A673 (cell line): ENCODE data around the gene DRD1.

Experiments used
- CTCF ChIP-seq: fragments of 300-800, 200-600 bp; sonication (generic); conservative IDR thresholded peaks from 2 replicates; pipeline ENCODE4 v1.5.1; 2017; ENCODE audit warnings: low read depth, mild to moderate bottlenecking, antibody characterized with exemption, low read length, moderate library complexity, mixed read lengths
- EZH2 ChIP-seq: fragments of 200-600 bp; sonication (generic); IDR thresholded peaks from 2 replicates; pipeline ENCODE4 v1.6.1; 2017; ENCODE audit warnings: borderline replicate concordance, low read depth, mild to moderate bottlenecking, mixed read lengths, antibody characterized with exemption, low read length; ENCODE audit not compliant: poor library complexity, severe bottlenecking

DNA sequence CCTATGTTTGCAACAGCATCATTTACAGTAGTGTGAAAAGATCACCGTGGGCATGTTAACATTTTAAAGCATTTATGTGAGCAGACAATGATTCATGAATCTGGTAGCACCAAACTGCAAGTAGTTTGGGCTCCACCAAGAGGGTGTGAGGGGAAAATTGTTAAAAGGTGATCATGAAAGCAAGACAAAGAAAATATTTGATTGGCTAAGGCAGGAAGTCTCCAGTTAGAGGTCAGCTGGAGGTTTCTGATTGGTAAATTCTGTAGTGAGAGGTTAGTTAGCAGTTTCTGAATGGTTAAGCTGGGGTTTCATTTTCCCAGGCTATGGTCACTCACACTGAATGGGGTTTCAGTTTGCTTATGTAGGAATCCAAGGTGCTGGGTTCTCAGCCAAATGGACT is 13.5 kb upstream of the DRD1 start:
- no peak for TF ChIP-seq CTCF
- no peak for TF ChIP-seq EZH2
